ENCODE data around the gene SNED1.

DNA sequence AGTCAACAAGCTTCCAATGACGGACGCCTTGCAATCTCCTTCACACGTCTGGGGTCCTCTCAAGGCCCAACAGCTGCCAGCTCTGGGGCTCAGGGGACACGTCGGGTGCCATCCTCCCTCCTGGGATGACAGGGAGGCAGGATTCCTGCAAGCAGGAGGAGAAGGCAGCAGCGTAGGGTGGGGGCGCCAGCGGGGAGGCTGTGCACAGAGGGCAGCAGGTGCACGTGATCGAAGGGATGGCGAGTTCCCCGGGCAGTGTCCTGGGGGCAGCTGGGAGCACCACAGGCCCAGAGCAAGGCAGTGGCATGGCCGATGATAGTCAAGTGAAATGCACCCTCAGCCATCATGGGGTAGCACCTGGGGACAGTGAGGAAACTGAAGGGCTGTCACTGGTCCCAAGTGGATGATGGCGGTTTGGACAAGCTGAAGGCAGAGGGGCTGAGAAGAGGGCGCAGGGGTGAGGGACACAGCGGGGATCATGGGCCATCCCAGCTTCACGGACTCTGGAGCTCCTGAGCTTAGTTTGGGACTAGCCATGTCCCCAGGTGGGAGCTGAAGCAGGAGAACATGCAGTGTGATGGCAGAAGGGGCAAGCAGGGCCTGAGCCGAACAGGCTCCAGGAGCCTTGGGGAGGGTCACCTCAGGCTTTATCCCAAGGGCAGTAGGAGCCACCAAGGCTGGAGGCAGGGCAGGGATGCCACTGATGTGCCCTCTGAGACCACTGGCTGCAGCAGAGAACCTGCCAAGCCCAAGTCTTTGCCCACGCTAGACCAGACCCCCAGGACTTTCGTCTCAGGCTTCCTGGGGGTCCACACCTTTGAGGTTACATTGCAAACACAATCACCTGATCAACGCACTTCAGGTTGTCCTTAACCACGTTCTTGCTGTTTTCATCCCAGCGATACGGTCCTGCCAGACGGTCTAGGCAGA, 16.3 kb upstream of the SNED1 start:
- TF ChIP-seq POLR2AphosphoS5 (IDR thresholded peaks at IDR 0.05; ENCODE audit: low read depth) (no peak), EZH2phosphoT487 (IDR thresholded peaks at IDR 0.05; ENCODE audit: unreplicated experiment) (no peak), CREB1 (CRISPR knock-in tag; IDR thresholded peaks at IDR 0.05; ENCODE audit: low read depth) (no peak), EZH2 (IDR thresholded peaks at IDR 0.05; ENCODE audit: low read depth, unreplicated experiment) (no peak), JUNB (IDR thresholded peaks at IDR 0.05; ENCODE audit: unreplicated experiment) (no peak), NANOG (IDR thresholded peaks at IDR 0.05; ENCODE audit: borderline replicate concordance) (no peak), STAT1 (IDR thresholded peaks at IDR 0.05; ENCODE audit: unreplicated experiment) (no peak), ZNF331 (CRISPR knock-in tag; IDR thresholded peaks at IDR 0.05; ENCODE audit: low read depth) (no peak), ZNF114 (CRISPR knock-in tag; IDR thresholded peaks at IDR 0.05) (no peak)
- TF ChIP-seq, protein P1, sequence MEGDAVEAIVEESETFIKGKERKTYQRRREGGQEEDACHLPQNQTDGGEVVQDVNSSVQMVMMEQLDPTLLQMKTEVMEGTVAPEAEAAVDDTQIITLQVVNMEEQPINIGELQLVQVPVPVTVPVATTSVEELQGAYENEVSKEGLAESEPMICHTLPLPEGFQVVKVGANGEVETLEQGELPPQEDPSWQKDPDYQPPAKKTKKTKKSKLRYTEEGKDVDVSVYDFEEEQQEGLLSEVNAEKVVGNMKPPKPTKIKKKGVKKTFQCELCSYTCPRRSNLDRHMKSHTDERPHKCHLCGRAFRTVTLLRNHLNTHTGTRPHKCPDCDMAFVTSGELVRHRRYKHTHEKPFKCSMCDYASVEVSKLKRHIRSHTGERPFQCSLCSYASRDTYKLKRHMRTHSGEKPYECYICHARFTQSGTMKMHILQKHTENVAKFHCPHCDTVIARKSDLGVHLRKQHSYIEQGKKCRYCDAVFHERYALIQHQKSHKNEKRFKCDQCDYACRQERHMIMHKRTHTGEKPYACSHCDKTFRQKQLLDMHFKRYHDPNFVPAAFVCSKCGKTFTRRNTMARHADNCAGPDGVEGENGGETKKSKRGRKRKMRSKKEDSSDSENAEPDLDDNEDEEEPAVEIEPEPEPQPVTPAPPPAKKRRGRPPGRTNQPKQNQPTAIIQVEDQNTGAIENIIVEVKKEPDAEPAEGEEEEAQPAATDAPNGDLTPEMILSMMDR (conservative IDR thresholded peaks at IDR 0.05; ENCODE audit: low read depth in 2 of 2) = no peak; a peak in 1 of 4 replicates
- TF ChIP-seq, protein P2, sequence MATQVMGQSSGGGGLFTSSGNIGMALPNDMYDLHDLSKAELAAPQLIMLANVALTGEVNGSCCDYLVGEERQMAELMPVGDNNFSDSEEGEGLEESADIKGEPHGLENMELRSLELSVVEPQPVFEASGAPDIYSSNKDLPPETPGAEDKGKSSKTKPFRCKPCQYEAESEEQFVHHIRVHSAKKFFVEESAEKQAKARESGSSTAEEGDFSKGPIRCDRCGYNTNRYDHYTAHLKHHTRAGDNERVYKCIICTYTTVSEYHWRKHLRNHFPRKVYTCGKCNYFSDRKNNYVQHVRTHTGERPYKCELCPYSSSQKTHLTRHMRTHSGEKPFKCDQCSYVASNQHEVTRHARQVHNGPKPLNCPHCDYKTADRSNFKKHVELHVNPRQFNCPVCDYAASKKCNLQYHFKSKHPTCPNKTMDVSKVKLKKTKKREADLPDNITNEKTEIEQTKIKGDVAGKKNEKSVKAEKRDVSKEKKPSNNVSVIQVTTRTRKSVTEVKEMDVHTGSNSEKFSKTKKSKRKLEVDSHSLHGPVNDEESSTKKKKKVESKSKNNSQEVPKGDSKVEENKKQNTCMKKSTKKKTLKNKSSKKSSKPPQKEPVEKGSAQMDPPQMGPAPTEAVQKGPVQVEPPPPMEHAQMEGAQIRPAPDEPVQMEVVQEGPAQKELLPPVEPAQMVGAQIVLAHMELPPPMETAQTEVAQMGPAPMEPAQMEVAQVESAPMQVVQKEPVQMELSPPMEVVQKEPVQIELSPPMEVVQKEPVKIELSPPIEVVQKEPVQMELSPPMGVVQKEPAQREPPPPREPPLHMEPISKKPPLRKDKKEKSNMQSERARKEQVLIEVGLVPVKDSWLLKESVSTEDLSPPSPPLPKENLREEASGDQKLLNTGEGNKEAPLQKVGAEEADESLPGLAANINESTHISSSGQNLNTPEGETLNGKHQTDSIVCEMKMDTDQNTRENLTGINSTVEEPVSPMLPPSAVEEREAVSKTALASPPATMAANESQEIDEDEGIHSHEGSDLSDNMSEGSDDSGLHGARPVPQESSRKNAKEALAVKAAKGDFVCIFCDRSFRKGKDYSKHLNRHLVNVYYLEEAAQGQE (IDR thresholded peaks at IDR 0.05; ENCODE audit: unreplicated experiment) = no peak
- TF ChIP-seq, protein P3, sequence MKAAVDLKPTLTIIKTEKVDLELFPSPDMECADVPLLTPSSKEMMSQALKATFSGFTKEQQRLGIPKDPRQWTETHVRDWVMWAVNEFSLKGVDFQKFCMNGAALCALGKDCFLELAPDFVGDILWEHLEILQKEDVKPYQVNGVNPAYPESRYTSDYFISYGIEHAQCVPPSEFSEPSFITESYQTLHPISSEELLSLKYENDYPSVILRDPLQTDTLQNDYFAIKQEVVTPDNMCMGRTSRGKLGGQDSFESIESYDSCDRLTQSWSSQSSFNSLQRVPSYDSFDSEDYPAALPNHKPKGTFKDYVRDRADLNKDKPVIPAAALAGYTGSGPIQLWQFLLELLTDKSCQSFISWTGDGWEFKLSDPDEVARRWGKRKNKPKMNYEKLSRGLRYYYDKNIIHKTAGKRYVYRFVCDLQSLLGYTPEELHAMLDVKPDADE (IDR thresholded peaks at IDR 0.05) = no peak
- TF ChIP-seq, protein P4, sequence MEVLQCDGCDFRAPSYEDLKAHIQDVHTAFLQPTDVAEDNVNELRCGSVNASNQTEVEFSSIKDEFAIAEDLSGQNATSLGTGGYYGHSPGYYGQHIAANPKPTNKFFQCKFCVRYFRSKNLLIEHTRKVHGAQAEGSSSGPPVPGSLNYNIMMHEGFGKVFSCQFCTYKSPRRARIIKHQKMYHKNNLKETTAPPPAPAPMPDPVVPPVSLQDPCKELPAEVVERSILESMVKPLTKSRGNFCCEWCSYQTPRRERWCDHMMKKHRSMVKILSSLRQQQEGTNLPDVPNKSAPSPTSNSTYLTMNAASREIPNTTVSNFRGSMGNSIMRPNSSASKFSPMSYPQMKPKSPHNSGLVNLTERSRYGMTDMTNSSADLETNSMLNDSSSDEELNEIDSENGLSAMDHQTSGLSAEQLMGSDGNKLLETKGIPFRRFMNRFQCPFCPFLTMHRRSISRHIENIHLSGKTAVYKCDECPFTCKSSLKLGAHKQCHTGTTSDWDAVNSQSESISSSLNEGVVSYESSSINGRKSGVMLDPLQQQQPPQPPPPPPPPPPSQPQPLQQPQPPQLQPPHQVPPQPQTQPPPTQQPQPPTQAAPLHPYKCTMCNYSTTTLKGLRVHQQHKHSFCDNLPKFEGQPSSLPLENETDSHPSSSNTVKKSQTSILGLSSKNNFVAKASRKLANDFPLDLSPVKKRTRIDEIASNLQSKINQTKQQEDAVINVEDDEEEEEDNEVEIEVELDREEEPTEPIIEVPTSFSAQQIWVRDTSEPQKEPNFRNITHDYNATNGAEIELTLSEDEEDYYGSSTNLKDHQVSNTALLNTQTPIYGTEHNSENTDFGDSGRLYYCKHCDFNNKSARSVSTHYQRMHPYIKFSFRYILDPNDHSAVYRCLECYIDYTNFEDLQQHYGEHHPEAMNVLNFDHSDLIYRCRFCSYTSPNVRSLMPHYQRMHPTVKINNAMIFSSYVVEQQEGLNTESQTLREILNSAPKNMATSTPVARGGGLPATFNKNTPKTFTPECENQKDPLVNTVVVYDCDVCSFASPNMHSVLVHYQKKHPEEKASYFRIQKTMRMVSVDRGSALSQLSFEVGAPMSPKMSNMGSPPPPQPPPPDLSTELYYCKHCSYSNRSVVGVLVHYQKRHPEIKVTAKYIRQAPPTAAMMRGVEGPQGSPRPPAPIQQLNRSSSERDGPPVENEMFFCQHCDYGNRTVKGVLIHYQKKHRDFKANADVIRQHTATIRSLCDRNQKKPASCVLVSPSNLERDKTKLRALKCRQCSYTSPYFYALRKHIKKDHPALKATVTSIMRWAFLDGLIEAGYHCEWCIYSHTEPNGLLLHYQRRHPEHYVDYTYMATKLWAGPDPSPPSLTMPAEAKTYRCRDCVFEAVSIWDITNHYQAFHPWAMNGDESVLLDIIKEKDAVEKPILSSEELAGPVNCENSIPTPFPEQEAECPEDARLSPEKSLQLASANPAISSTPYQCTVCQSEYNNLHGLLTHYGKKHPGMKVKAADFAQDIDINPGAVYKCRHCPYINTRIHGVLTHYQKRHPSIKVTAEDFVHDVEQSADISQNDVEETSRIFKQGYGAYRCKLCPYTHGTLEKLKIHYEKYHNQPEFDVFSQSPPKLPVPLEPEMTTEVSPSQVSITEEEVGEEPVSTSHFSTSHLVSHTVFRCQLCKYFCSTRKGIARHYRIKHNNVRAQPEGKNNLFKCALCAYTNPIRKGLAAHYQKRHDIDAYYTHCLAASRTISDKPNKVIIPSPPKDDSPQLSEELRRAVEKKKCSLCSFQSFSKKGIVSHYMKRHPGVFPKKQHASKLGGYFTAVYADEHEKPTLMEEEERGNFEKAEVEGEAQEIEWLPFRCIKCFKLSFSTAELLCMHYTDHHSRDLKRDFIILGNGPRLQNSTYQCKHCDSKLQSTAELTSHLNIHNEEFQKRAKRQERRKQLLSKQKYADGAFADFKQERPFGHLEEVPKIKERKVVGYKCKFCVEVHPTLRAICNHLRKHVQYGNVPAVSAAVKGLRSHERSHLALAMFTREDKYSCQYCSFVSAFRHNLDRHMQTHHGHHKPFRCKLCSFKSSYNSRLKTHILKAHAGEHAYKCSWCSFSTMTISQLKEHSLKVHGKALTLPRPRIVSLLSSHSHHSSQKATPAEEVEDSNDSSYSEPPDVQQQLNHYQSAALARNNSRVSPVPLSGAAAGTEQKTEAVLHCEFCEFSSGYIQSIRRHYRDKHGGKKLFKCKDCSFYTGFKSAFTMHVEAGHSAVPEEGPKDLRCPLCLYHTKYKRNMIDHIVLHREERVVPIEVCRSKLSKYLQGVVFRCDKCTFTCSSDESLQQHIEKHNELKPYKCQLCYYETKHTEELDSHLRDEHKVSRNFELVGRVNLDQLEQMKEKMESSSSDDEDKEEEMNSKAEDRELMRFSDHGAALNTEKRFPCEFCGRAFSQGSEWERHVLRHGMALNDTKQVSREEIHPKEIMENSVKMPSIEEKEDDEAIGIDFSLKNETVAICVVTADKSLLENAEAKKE (CRISPR knock-in tag; IDR thresholded peaks at IDR 0.05) = no peak

All from GM23338 (cell line).